HCT116 (cell line): ENCODE results near the gene S100PBP. TPM values are rescaled to one million over a fixed set of nuclear protein-coding genes. Genes with fewer than 3 reads are reported as not detected.
"Not testable (repeated sequence)": the region's sequence is repeated elsewhere in the genome, so short reads cannot be mapped to it uniquely, and the experiment has no call there.

ENCODE experiments used
- ATAC-seq: fragments of 200-7000 bp; cut with Tn5 transposase; 2 replicates; pipeline ENCODE4 v1.9.1; 2020; ENCODE audit warnings: mild to moderate bottlenecking, moderate library complexity
- BruUV-seq: library from RNA; stranded (reverse); fragments of 400-500 nt; replicated peaks from 2 replicates; lab custom pipeline; 2021; lab: Mats Ljungman, UMichigan
- CTCF ChIA-PET: fragments of 300-600 bp; sonication (Branson Sonifier 250); formaldehyde crosslinking; loops from one replicate; lab custom pipeline; 2021; ENCODE audit warnings: antibody characterized with exemption; lab: Charles Lee
- POLR2A ChIA-PET: fragments of 300-600, 350-600 bp; sonication (Branson Sonifier 250); formaldehyde crosslinking; loops from one replicate; lab custom pipeline; 2021; ENCODE audit warnings: antibody characterized with exemption; lab: Charles Lee
- RAD21 ChIA-PET, 2 experiments: fragments of 300-600 bp; sonication (Branson Sonifier 250); formaldehyde crosslinking; loops; one replicate each; lab custom pipeline; 2023; ENCODE audit warnings: low total read pairs in 2 of 2; ENCODE audit not compliant: uncharacterized antibody in 2 of 2, unreplicated experiment in 2 of 2, low non-redundant PET in 1 of 2; lab: Charles Lee
- DNase-seq: peaks from one replicate; pipeline ENCODE4 v3.0.0-alpha.2; 2010; ENCODE audit warnings: low read depth, low spot score
- H2AFZ ChIP-seq: fragments of 200-600 bp; shearing (Covaris generic), sonication (generic); 2 replicates; pipeline ENCODE4 v1.6.1; 2017; ENCODE audit warnings: low read depth, mixed run types, mixed read lengths, antibody characterized with exemption, low read length; ENCODE audit not compliant: poor library complexity, severe bottlenecking
- H3K27ac ChIP-seq: 2 replicates; pipeline ENCODE4 v1.5.1; 2012; ENCODE audit warnings: low read depth, low read length
- H3K27me3 ChIP-seq: fragments of 200-600 bp; sonication (generic); 2 replicates; pipeline ENCODE4 v1.6.1; 2016; ENCODE audit warnings: mixed run types, low read length, mixed read lengths; ENCODE audit not compliant: insufficient read depth
- H3K36me3 ChIP-seq, 2 experiments: fragments of 200-500 bp in 1 of 2; fragments of 200-600 bp in 1 of 2; sonication (Bioruptor generic) in 1 of 2; sonication (generic) in 1 of 2; 2 replicates each; pipeline versions ENCODE4 v1.5.1 to v1.6.1; 2014 to 2016; ENCODE audit warnings: low read length in 2 of 2, inconsistent platforms in 1 of 2, mixed read lengths in 1 of 2, mixed run types in 1 of 2; ENCODE audit not compliant: insufficient read depth in 2 of 2, control insufficient read depth in 1 of 2
- H3K4me1 ChIP-seq, 2 experiments: fragments of 200-600 bp in 1 of 2; sonication (generic) in 1 of 2; 2 replicates each; pipeline versions ENCODE4 v1.5.1 to v1.6.1; 2012 to 2017; ENCODE audit warnings: low read length in 2 of 2, inconsistent platforms in 1 of 2, mild to moderate bottlenecking in 1 of 2, mixed read lengths in 1 of 2, mixed run types in 1 of 2, moderate library complexity in 1 of 2; ENCODE audit not compliant: insufficient read depth in 2 of 2, control insufficient read depth in 1 of 2
- H3K4me2 ChIP-seq: fragments of 200-600 bp; sonication (generic); 2 replicates; pipeline ENCODE4 v1.6.1; 2017; ENCODE audit warnings: mixed run types, low read length, mixed read lengths
- H3K4me3 ChIP-seq, 2 experiments: fragments of 200-600 bp in 1 of 2; sonication (generic) in 1 of 2; replicated peaks in 1 of 2; 2 replicates each; pipeline ENCODE4 v1.5.1; 2011 to 2016; ENCODE audit warnings: low read length in 2 of 2, control low read depth in 1 of 2, low read depth in 1 of 2, mild to moderate bottlenecking in 1 of 2, mixed read lengths in 1 of 2, mixed run types in 1 of 2
- H3K79me2 ChIP-seq: fragments of 200-600 bp; sonication (generic); 2 replicates; pipeline ENCODE4 v1.6.1; 2017; ENCODE audit warnings: mild to moderate bottlenecking, mixed run types, low read length, moderate library complexity, mixed read lengths; ENCODE audit not compliant: insufficient read depth
- H3K9ac ChIP-seq: fragments of 200-600 bp; sonication (generic); 2 replicates; pipeline ENCODE4 v1.6.1; 2016; ENCODE audit warnings: low read length, mixed read lengths
- H3K9me2 ChIP-seq: fragments of 200-600 bp; sonication (generic), shearing (Covaris generic); 2 replicates; pipeline ENCODE4 v1.6.1; 2017; ENCODE audit warnings: mixed run types, mild to moderate bottlenecking, moderate library complexity; ENCODE audit not compliant: insufficient read depth
- H3K9me3 ChIP-seq, 2 experiments: fragments of 200-500 bp in 1 of 2; fragments of 200-600 bp in 1 of 2; sonication (Bioruptor generic) in 1 of 2; sonication (generic) in 1 of 2; 2 replicates each; pipeline ENCODE4 v1.6.1; 2014 to 2017; ENCODE audit warnings: low read length in 2 of 2, mixed read lengths in 2 of 2, inconsistent platforms in 1 of 2, low read depth in 1 of 2, mild to moderate bottlenecking in 1 of 2, mixed run types in 1 of 2, moderate library complexity in 1 of 2; ENCODE audit not compliant: control insufficient read depth in 1 of 2, insufficient read depth in 1 of 2
- H4K20me1 ChIP-seq: fragments of 200-600 bp; sonication (generic), shearing (Covaris generic); 2 replicates; pipeline ENCODE4 v1.6.1; 2017; ENCODE audit warnings: mixed run types, mild to moderate bottlenecking, moderate library complexity; ENCODE audit not compliant: insufficient read depth
- ATF3 ChIP-seq: IDR thresholded peaks from 2 replicates; pipeline ENCODE4 v1.6.1; 2012
- CEBPB ChIP-seq: IDR thresholded peaks from 2 replicates; pipeline ENCODE4 v1.6.1; 2012; ENCODE audit warnings: low read depth
- EGR1 ChIP-seq: IDR thresholded peaks from 2 replicates; pipeline ENCODE4 v1.6.1; 2012; ENCODE audit warnings: low read depth
- ELF1 ChIP-seq: IDR thresholded peaks from 2 replicates; pipeline ENCODE4 v1.6.1; 2012; ENCODE audit warnings: low read depth, borderline replicate concordance
- EZH2 ChIP-seq: fragments of 200-600 bp; sonication (generic); IDR thresholded peaks from 2 replicates; pipeline ENCODE4 v1.6.1; 2017; ENCODE audit warnings: antibody characterized with exemption, mixed run types
- EZH2phosphoT487 ChIP-seq: fragments of 200-600 bp; IDR thresholded peaks from 2 replicates; pipeline ENCODE4 v1.6.1; 2018; ENCODE audit warnings: antibody characterized with exemption, borderline replicate concordance
- JUND ChIP-seq: IDR thresholded peaks from 2 replicates; pipeline ENCODE4 v1.6.1; 2012
- POLR2AphosphoS5 ChIP-seq: IDR thresholded peaks from 2 replicates; pipeline ENCODE4 v1.6.1; 2011; ENCODE audit warnings: mild to moderate bottlenecking, low read depth, low read length, moderate library complexity
- RAD21 ChIP-seq: IDR thresholded peaks from 2 replicates; pipeline ENCODE4 v1.6.1; 2012; ENCODE audit warnings: low read depth, mild to moderate bottlenecking
- REST ChIP-seq: IDR thresholded peaks from 2 replicates; pipeline ENCODE4 v1.6.1; 2012; ENCODE audit warnings: low read depth
- SP1 ChIP-seq: IDR thresholded peaks from 2 replicates; pipeline ENCODE4 v1.6.1; 2012; ENCODE audit warnings: low read depth
- SRF ChIP-seq: IDR thresholded peaks from 2 replicates; pipeline ENCODE4 v1.6.1; 2012; ENCODE audit warnings: low read depth
- TCF7L2 ChIP-seq: IDR thresholded peaks from 2 replicates; pipeline ENCODE4 v1.7.0; 2011; ENCODE audit warnings: borderline replicate concordance, inconsistent platforms; ENCODE audit not compliant: insufficient read depth, insufficient read length; ENCODE audit errors: extremely low read depth
- YY1 ChIP-seq: IDR thresholded peaks from 2 replicates; pipeline ENCODE4 v1.6.1; 2011; ENCODE audit warnings: low read length, low read depth, moderate library complexity, mild to moderate bottlenecking; ENCODE audit not compliant: insufficient replicate concordance; ENCODE audit errors: extremely low read depth
- ZFX ChIP-seq: fragments of 450-650 bp; IDR thresholded peaks from 2 replicates; pipeline ENCODE4 v1.6.1; 2017
- intact Hi-C: fragments of 100-400 bp; cut with micrococcal nuclease; formaldehyde crosslinking; loops from 2 replicates; pipeline ENCODE4 v1.10.0; 2022
- total RNA-seq: library from RNA; stranded (reverse); gene quantifications from one replicate; pipeline ENCODE4 v1.2.1, GENCODE V29; 2021; ENCODE audit not compliant: unreplicated experiment
- TF ChIP-seq, protein P1 (sequence below): IDR thresholded peaks from 2 replicates; pipeline ENCODE4 v1.6.1; 2012
- TF ChIP-seq, protein P2 (sequence below), 3 experiments: fragments of 200-600 bp in 1 of 3; sonication (generic) in 1 of 3; IDR thresholded peaks in 2 of 3; conservative IDR thresholded peaks in 1 of 3; 2 replicates each; pipeline ENCODE4 v1.5.1; 2012 to 2017; ENCODE audit warnings: low read depth in 2 of 3, low read length in 2 of 3, antibody characterized with exemption in 1 of 3, borderline replicate concordance in 1 of 3, control low read depth in 1 of 3, mild to moderate bottlenecking in 1 of 3, mixed read lengths in 1 of 3, mixed run types in 1 of 3, moderate library complexity in 1 of 3; ENCODE audit not compliant: insufficient read depth in 1 of 3

S100PBP gene
- total RNA-seq, 1 experiment from 2014 or later: 38.2 TPM

DNA sequence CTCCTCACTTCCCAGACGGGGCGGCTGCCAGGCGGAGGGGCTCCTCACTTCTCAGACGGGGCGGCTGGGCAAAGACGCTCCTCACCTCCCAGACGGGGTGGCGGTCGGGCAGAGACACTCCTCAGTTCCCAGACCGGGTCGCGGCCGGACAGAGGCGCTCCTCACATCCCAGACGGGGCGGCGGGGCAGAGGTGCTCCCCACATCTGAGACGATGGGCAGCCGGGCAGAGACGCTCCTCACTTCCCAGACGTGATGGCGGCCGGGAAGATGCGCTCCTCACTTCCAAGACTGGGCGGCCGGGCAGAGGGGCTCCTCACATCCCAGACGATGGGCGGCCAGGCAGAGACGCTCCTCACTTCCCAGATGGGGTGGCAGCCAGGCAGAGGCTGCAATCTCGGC is 13.0 kb upstream of the S100PBP start:
- H3K9me2 ChIP-seq, H3K9me3 ChIP-seq, H3K9ac ChIP-seq, H3K27ac ChIP-seq, H2AFZ ChIP-seq, H3K27me3 ChIP-seq, BruUV-seq, intact Hi-C loops, RAD21 ChIA-PET, POLR2A ChIA-PET, H3K4me2 ChIP-seq, ATAC-seq, H4K20me1 ChIP-seq, H3K4me3 ChIP-seq, H3K4me1 ChIP-seq, DNase-seq, CTCF ChIA-PET: not testable (repeated sequence)
- Histone ChIP-seq H3K79me2 (peaks cover 63% of the 10 kb centered on the region), H3K36me3 (peaks cover 23 to 31% of the 10 kb centered on the region in 2 experiments)

- Histone ChIP-seq H3K27ac (no peak overlapping the region), H3K9me2 (no peaks in the 10 kb centered on the region), H3K9ac (no peak overlapping the region), H2AFZ (no peak overlapping the region), H4K20me1 (peaks cover 3% of the 10 kb centered on the region; the same call in 1 of the 2 replicates), H3K36me3 (peaks cover 32 to 45% of the 10 kb centered on the region in 2 experiments), H3K4me3 (no peak overlapping the region), H3K4me1 (no peaks in the 10 kb centered on the region), H3K9me3 (no peaks in the 10 kb centered on the region), H3K79me2 (peaks cover 64% of the 10 kb centered on the region), H3K4me2 (no peak overlapping the region), H3K27me3 (no peaks in the 10 kb centered on the region)
- RAD21 ChIA-PET: no interaction called here
- no peak for DNase-seq
- no TSS peak for BruUV-seq
- no peak for ATAC-seq
- POLR2A ChIA-PET: no interaction called here
- intact Hi-C loops: no loop called here
- CTCF ChIA-PET: no interaction called here
- TF ChIP-seq SRF (no peak), REST (no peak), EZH2phosphoT487 (no peak), EZH2 (no peak), SP1 (no peak), ATF3 (no peak), JUND (no peak), POLR2AphosphoS5 (no peak), ELF1 (no peak), CEBPB (no peak), TCF7L2 (no peak), ZFX (no peak), EGR1 (no peak), RAD21 (no peak), YY1 (no peak)
- TF ChIP-seq, protein P1, sequence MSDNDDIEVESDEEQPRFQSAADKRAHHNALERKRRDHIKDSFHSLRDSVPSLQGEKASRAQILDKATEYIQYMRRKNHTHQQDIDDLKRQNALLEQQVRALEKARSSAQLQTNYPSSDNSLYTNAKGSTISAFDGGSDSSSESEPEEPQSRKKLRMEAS: no peak
- TF ChIP-seq, protein P2, sequence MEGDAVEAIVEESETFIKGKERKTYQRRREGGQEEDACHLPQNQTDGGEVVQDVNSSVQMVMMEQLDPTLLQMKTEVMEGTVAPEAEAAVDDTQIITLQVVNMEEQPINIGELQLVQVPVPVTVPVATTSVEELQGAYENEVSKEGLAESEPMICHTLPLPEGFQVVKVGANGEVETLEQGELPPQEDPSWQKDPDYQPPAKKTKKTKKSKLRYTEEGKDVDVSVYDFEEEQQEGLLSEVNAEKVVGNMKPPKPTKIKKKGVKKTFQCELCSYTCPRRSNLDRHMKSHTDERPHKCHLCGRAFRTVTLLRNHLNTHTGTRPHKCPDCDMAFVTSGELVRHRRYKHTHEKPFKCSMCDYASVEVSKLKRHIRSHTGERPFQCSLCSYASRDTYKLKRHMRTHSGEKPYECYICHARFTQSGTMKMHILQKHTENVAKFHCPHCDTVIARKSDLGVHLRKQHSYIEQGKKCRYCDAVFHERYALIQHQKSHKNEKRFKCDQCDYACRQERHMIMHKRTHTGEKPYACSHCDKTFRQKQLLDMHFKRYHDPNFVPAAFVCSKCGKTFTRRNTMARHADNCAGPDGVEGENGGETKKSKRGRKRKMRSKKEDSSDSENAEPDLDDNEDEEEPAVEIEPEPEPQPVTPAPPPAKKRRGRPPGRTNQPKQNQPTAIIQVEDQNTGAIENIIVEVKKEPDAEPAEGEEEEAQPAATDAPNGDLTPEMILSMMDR (IDR thresholded peaks at IDR 0.05 in 2 of 3, conservative IDR thresholded peaks at IDR 0.05 in 1 of 3; ENCODE audit: borderline replicate concordance in 1 of 3, insufficient read depth in 1 of 3, low read depth in 2 of 3, low read length in 2 of 3): no peak
Measured at GRCh38 chr1:32806290-32806689, 11.2 kb upstream of the S100PBP start.
